Measurements from ENCODE around the gene POLD3. TPM values are rescaled to one million over a fixed set of nuclear protein-coding genes. Genes with fewer than 3 reads are reported as not detected.

Gene POLD3
- total RNA-seq, 2 donors from 2014 or later = 6.7 to 8.9 TPM

GRCh38 chr11:74681686-74682651 lies 89.6 kb downstream of the POLD3 start:
- peak; percentile 47 to 70 for ATAC-seq

GRCh38 chr11:74682731-74683278 lies 90.4 kb downstream of the POLD3 start:
- peak; percentile 15 for DNase-seq
- no peak for ATAC-seq
- intact Hi-C loops (cut with DNase I) = no loop called here

More at GRCh38 chr11:74681686-74682651, 89.6 kb downstream of the POLD3 start:
- peak; percentile 37 for DNase-seq
- intact Hi-C loops (cut with DNase I) = no loop called here

GRCh38 chr11:74683279-74683871 lies 91.0 kb downstream of the POLD3 start:
- DNase-seq (peak; percentile 47), ATAC-seq (peak; percentile 45 to 64)
- intact Hi-C loops (cut with DNase I) = no loop called here

- intact Hi-C loops (cut with DNase I) = no loop called here
- ATAC-seq (no peak), DNase-seq (peak; percentile 12)
Observed at GRCh38 chr11:74683941-74684481, 91.6 kb downstream of the POLD3 start.

- peak; percentile 2 for DNase-seq
- ATAC-seq = no peak
- intact Hi-C loops (cut with DNase I) = no loop called here
Observed at GRCh38 chr11:74684661-74685060, 92.3 kb downstream of the POLD3 start.

- no peak for DNase-seq
- intact Hi-C loops (cut with DNase I) = no loop called here
- no peak for ATAC-seq
Observed at GRCh38 chr11:74685338-74685737, 93.0 kb downstream of the POLD3 start.

GRCh38 chr11:74685905-74686304 lies 93.5 kb downstream of the POLD3 start:
- intact Hi-C loops (cut with DNase I) = no loop called here
- ATAC-seq (peak in 1 of 2 donors; percentile 17), DNase-seq (peak; percentile 59)

GRCh38 chr11:74686792-74687191 lies 94.4 kb downstream of the POLD3 start:
- DNase-seq (peak; percentile 20), ATAC-seq (peak in 1 of 2 donors; percentile 38)
- intact Hi-C loops (cut with DNase I) = no loop called here

GRCh38 chr11:74687237-74688023 lies 95.0 kb downstream of the POLD3 start:
- ATAC-seq = peak in 1 of 2 donors; percentile 16
- peak; percentile 25 for DNase-seq
- intact Hi-C loops (cut with DNase I) = no loop called here

- intact Hi-C loops (cut with DNase I) = no loop called here
- peak in 1 of 2 donors; percentile 5 for ATAC-seq
Observed at GRCh38 chr11:74689666-74690065, 97.3 kb downstream of the POLD3 start.

GRCh38 chr11:74691755-74692154 lies 99.4 kb downstream of the POLD3 start:
- intact Hi-C loops (cut with DNase I) = no loop called here
- ATAC-seq = no peak
- DNase-seq = no peak

More at GRCh38 chr11:74689666-74690065, 97.3 kb downstream of the POLD3 start:
- DNase-seq = no peak

Other genes starting within 250 kb of the POLD3 start
- 1 to 10 TPM; 3.1 to 3.3 TPM for gene PGM2L1, start 194.1 kb upstream of the POLD3 start, total RNA-seq
- gene KCNE3, start 125.0 kb upstream of the POLD3 start, total RNA-seq = 1 to 10 TPM; 2.6 to 7.5 TPM
- gene LIPT2, start 98.9 kb upstream of the POLD3 start, total RNA-seq = 1 to 10 TPM; 1.5 to 2.0 TPM
- 10 to 100 TPM in 1 of 2 donors, 1 to 10 TPM in 1; 6.1 to 25.4 TPM for gene CHRDL2, start 138.8 kb downstream of the POLD3 start, total RNA-seq
- gene RNF169, start 156.3 kb downstream of the POLD3 start, total RNA-seq = 10 to 100 TPM; 10.3 to 11.6 TPM

All from left cardiac atrium (tissue), 4 donors.